ENCODE data around the gene JADE1. TPM values are rescaled to one million over a fixed set of nuclear protein-coding genes. Genes with fewer than 3 reads are reported as not detected.

The JADE1 gene
- total RNA-seq, 2 experiments from 2014 or later = 29.5 to 30.4 TPM

DNA sequence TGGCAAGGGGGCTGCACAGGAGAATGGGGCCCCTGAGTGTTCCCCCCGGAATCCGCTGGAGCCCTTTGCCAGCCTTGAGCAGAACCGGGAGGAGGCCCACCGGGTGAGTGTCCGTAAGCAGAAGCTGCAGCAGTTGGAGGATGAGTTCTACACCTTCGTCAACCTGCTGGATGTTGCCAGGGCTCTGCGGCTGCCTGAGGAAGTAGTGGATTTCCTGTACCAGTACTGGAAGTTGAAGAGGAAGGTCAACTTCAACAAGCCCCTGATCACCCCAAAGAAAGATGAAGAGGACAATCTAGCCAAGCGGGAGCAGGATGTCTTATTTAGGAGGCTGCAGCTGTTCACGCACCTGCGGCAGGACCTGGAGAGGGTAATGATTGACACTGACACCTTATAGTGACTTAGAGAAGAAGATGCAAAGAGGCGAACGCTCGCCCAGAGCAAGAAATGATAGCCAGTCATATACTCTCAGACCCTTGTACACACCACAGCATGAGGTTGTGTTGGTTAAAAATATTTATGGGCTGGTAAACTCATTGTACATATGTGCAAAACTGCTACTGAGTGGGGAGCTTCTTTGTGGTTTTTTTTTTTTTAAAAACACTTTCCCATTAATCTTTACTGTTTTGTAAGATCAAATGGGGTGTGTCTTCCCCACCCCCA lies 52.5 kb downstream of the JADE1 start:
- CTCF ChIA-PET = interaction anchor here (0.7 to 3.0 kb wide), 5 partner anchors 7 to 408 kb away, joined by 3 to 9 read pairs (median 3); no protein-coding TSS in a partner anchor
- POLR2A ChIA-PET = interaction anchor here (1.8 kb wide), 1 partner anchor 50 kb away, joined by 9 read pairs; no protein-coding TSS in a partner anchor

DNA sequence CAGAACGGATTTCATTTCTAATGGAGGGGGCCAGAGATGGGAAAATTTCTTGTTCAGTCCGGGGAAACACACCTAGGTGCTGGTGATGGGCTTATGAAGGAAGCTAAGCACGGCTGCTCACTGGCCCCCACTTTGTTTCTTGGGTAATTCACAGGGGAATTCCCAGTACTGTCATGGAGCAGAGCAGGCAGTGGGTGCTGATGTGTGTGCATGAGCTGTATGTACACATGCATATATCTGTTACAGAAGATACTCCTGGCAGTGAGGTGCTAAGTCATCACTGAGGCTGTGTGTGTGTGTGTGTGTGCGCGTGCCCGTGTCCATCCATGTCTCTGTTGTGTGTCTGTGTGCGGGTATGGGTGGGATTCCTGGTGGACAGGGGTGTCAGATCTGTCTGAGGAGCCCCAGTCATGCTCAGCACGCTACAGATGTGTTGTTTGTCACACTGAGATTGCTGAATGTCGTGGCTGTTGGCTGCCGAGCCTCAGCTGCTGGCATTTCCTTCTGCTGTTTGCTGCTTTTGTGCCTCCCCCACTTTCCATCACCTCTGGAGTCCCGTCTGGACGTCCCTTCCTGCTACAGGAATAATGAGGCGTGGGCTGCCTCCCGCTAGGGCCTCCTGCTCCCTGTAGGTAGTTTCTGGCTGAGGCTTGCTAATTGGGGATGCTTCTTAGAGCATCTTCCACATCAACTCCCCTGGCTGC lies 53.3 kb downstream of the JADE1 start:
- ChIA-PET CTCF (interaction anchor here (0.7 to 3.0 kb wide), 11 partner anchors 8 to 408 kb away, joined by 3 to 9 read pairs (median 3); no protein-coding TSS in a partner anchor), POLR2A (interaction anchor here (1.8 kb wide), 1 partner anchor 51 kb away, joined by 9 read pairs; no protein-coding TSS in a partner anchor)

DNA sequence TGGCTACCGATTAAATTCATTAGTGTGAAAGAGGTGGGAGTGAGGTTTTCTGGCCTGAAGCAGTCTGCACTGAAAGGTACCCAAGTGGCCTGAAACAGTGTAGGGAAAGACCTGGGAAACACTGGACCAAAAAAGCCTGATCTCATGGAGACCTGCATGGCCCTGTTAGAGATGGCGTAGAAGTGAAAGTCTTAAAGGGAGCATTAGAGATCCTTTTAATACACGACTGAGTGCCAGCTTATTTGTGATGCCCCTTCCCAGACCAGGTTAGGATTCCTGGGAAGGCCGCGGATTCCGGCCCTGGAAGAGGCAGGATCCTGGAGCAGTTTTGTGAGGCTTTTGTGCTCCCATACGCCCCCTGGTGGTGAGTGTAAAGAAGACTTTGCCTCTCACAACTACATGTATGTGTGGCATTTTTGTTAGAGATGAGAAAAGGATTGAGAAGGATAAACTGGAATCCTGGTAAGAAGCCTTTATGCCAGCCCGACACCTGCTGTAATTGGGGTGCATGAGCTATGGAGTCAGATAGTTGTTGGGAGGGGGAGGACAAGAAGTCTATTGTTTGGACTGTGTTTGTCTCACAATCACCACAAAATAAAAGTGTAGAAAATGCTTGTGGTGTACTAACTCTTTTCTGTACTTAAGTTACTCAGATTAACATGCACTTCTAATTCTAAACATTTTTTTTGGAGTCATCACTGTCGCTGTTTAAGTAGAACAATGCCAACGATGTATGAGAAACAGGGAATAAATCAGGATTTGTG lies 54.0 kb downstream of the JADE1 start:
- ChIA-PET CTCF (interaction anchor here (0.7 to 3.0 kb wide), 8 partner anchors 9 to 409 kb away, joined by 3 to 9 read pairs (median 3); no protein-coding TSS in a partner anchor), POLR2A (interaction anchor here (1.8 kb wide), 1 partner anchor 51 kb away, joined by 9 read pairs; no protein-coding TSS in a partner anchor)

DNA sequence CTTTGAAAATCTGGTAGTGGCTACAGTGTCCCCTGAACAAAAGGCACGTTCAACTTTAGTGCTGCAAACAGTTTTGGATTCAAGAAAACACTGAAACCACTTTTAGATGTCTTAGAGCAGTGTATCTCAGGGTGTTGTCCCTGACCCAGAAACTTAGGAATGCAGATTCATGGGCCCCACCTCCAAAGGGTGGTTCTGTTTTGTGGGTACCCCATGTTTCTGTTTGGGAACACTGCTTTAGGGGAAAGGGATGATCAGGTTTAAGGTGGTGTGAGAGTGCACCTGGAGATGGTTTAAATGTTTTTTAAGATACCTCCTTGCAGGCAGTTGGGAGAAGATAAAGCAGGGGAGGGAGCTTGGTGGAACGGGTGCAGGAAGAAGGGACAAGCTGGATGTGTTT lies 55.6 kb downstream of the JADE1 start:
- POLR2A ChIA-PET = no interaction called here
- CTCF ChIA-PET = no interaction called here

DNA sequence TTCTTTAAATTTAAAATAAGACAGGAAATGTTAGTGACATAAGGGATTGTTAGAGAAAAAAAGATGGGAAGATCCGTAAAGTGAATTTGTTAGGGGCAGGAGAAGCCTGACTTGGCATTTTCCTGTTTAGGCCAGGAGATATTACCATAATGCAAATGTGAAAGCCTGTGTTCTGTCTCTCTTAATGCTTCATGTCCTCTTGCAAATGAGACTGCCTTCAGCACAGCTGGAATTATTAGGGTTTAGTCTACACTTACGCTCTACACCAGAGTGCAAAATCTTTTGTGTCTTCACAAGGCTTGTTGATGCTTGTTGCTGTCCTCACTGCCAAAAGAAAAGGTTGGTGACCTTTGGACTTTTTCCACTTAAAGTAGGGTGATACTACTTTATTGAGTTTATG lies 56.8 kb downstream of the JADE1 start:
- POLR2A ChIA-PET = no interaction called here
- CTCF ChIA-PET = no interaction called here

DNA sequence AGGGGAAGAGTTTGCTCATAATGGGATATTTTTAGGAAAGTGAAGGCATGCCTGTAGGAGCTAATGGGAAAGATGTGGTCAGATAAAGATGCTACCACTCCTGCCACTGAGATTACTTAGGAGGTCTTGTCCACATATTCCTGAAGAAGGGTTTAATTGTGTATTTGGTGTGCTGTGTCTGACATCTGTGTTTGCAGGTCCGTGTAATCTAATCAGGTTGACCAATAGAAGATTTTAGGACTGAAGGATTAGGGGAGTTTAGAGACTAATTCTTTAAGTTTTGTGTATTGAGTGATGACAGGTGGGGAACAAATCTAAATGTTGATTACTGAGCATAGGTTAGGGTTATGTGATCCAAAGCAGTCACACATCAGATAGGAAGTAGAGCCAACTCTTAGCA lies 57.2 kb downstream of the JADE1 start:
- POLR2A ChIA-PET = no interaction called here
- CTCF ChIA-PET = interaction anchor here (0.5 kb wide), 1 partner anchor 114 kb away, joined by 3 read pairs; no protein-coding TSS in a partner anchor

DNA sequence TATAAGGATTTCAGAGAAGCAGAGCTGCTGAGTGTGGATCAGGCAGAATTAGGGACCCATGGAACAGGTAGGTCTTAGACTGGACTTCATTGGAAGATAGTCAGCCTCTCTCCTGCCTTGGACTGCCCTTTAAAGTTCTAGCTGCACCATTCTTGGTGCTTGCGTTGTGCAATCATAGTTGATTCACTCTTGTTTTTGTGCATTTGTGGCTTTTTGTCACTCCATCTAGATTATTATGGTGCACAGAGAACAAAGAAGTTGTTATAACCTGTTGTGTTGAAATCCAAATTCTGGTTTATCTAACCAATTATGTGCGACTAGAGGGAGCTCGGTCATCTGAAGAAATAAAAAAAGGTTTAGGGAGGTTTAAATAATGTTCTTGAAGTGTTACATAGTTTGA lies 59.3 kb downstream of the JADE1 start:
- ChIA-PET POLR2A (no interaction called here), CTCF (no interaction called here)

DNA sequence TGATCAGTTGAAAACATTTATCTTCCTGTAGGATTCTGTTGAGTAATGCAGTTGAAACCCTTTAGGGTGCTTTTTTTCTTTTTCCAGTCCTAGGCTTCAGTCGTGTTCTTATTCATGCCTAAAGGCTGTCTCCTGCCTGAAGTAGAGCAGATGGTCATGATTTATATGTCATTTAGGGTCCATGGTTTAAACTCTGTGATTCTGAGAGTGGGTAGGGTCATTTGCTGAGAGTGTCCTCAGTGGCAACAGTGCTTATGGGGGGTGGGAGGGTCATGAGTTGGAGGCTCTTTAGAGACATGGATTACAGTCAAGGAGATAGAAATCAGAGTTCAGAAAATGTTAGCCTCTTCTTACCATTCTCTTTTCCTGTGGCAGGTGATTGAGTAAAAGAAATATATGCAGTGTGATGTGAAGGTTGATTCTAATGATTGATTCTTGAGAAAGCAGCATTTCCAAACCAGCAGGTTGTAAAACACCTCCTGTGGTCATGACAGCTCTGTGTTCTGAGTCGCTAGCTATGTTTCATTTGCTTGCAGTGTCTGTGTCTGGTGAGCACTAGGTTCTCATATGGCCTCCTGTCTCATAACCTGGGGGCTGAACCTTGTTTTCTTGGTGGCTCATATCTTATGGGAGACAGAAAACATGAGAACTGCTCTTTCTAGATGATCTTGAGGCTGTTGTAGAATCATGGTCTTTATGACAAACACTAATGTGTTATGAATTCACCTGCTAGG lies 60.4 kb downstream of the JADE1 start:
- POLR2A ChIA-PET = no interaction called here

DNA sequence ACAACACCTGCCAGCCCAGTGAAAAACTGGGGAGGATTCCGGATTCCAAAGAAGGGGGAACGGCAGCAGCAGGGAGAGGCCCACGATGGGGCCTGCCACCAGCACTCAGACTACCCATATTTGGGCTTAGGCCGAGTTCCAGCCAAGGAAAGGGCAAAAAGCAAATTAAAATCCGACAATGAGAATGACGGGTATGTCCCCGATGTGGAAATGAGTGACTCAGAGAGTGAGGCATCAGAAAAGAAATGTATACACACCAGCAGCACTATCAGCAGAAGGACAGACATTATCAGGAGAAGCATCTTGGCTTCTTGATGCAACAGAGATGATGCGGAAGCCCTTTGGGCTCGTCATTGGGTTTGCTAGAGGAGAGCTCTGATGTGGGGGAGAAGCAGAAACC lies 62.4 kb downstream of the JADE1 start:
- POLR2A ChIA-PET = no interaction called here
- CTCF ChIA-PET = no interaction called here

More for the DNA sequence above, 60.4 kb downstream of the JADE1 start:
- CTCF ChIA-PET = no interaction called here

DNA sequence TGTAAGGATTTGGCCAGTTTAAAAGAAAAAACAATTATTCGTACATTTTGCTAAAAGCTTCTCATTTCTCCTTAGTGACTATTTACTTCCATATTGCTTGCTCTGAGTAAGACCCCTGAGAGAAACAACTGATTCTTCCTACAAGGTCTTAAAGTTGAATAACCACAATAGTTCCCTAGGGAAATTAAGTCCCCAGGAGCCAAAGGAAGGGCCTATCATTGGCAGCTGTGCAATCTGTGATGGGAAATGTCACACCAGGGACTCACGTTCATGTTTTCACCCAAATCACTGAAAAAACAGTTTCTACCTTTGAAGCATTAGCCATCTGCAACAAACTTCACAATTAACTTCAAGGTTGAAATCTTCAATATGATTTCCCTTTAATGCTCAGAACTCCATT lies 66.7 kb downstream of the JADE1 start:
- ChIA-PET CTCF (no interaction called here), POLR2A (no interaction called here)

DNA sequence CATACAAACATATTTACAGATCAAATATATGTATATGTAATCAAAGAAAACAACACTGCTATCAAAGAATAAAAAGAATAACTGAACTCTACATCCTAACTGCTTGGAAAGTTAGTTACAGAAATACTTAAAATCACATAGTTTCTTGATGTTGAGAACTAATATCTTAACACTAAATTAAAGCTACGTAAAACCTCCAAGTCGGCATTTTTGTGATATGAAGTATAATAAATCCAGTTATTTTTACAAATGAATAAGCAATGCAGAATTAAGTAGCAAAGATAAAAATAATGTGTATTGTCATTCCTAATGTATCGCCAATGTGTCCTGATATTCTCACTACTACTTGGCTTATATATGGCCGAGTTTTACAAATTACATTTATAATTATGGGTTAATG lies 68.4 kb downstream of the JADE1 start:
- POLR2A ChIA-PET = no interaction called here

DNA sequence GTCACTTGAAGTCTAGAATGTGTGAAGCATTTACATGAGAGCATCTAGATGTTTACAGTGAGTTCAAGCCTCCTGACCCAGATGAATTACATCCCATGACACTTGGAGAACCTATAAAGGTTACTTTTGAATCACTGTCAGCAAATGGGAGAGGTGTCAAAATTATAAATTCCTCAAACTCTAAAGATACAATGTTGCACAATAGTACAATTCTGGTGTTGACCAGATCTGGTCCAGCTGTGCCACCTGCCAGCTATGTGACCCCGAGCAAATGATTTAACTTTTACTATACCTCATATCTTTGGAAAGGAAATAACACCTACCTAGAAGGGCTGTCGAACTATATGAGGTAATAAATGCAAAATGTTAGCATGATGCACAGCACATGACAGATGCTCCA lies 69.8 kb downstream of the JADE1 start:
- POLR2A ChIA-PET = no interaction called here
- CTCF ChIA-PET = no interaction called here

More for the DNA sequence above, 68.4 kb downstream of the JADE1 start:
- CTCF ChIA-PET = no interaction called here

DNA sequence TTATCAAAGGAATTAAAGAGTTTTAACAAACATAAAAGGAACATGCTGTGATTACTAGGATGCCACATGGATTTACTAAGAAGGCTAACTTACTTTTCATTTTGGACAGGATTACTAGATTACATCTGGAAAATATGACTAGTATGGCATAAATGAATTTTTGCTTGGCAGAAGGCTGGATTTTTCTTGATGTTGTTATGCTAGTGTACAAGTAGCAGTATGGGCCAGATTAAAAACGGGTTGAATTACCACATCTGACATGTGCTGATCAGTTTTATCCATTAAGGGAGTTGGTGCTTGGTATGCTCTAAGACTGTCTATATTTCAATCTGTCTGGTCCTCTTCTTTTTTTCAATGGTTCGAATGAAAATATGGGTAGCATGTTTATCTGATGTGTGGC lies 70.5 kb downstream of the JADE1 start:
- POLR2A ChIA-PET = no interaction called here
- CTCF ChIA-PET = no interaction called here

DNA sequence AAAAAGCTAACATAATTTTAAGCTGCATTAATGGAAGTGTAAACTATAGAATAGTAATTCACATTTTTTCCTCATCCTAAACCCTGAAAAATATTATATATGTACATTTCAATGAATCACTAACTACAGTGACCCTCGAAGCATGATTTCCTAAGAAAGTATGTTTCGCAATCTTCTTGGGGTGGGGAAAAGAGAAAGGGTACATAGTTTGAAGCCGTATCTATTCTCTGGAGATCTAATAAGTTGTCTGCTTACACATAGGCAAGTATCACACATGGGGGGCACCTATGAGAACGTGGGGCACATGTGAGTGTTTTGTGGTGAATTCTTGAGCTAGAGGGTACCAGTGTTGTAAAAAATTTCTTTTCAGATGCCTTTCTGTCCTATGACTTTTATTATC lies 71.2 kb downstream of the JADE1 start:
- POLR2A ChIA-PET = no interaction called here
- CTCF ChIA-PET = no interaction called here

DNA sequence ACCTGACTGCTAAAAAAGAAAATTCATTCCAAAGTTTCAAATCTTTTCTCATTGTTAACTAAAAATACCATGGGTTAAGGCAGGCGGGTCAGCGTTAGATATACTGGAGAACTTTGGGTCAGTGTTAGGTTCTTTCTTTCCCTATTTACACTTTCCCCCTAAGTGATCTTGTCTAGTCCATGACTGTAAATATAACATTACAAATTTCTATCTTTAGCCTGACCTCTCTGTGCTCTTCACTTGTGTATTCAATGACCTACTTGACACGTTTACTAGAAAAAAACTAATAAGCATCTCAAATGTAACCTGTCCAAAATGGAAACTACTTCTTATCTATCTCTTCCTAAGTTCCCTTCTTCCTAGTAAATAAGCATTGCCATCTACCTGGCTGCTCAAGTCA lies 95.3 kb downstream of the JADE1 start:
- ChIA-PET CTCF (no interaction called here), POLR2A (no interaction called here)

DNA sequence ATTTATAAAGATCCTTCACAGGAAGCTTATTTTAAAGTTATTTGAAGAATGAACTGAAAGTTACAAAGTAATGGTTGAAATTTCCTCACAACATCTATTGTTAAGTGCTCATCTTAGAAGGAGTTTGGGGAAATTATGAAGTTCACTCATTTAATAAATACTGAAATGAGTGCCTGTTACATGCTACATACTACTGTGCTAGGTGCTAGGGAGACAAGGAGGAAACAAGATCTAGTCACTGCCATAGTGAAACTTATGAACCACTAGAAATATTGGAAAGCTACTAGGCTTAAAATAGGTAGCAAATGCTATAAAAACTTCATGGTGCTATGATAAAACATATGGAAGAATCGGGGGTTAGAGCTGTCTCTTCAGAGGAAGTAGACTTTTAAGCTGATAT lies 97.1 kb downstream of the JADE1 start:
- POLR2A ChIA-PET = no interaction called here
- CTCF ChIA-PET = no interaction called here

DNA sequence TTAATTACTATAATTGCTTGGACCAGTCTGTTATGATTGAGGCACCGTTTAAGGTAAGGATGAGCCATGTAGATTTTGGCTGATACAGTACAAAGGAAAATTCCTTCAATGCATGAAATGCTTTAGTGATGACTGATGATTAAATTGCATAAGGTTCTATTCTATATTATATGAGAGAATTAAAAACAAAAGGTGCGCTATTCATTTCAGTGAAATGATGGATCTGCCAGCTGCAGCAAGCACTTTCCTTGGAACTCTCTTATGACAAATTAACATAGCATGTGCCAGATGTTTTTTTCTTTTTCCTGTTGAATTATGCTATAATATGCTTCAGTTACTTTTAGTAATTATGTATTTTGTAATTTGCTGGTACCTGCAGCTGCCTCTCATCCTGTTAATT lies 98.5 kb downstream of the JADE1 start:
- ChIA-PET POLR2A (no interaction called here), CTCF (no interaction called here)

DNA sequence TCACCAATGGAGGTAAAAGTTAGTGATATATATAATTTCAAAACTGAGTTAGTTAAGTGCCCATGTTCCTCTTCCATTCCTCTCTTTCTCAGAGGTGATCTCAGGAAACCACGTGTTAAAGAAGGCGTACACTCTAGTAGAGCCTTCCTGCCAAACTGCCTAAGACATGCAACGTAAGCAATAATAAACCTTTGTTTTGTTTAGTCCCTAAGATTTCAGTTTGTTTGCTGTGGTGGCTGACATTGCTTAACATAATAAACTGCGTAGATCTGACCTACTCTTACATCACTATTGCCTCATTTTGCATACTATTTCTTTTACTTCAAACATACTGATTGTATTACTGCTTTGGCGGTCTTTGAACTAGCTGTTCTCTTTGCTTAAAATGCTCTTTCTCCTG lies 99.2 kb downstream of the JADE1 start:
- ChIA-PET CTCF (no interaction called here), POLR2A (no interaction called here)

DNA sequence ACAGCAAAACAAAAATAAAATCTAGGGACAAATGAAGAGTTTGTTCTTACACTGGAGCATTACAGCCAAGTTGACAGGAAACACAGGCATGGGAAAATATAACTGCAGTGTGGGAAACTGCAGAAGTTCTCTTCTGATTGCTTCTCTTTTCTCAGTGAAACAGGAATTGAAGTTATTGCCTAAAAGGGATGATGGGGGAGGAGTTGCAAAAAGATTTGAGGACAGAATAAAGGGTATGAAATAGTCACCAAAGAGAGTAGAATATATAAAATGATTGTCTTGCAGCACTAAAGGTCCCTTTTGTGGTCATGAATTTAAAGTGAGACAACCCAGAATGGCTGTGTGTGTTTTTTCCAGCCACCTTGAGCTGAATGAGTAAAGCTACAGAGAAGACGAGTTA lies 103.7 kb downstream of the JADE1 start:
- ChIA-PET POLR2A (no interaction called here), CTCF (interaction anchor here (0.6 kb wide), 1 partner anchor 254 kb away, joined by 5 read pairs; no protein-coding TSS in a partner anchor)

DNA sequence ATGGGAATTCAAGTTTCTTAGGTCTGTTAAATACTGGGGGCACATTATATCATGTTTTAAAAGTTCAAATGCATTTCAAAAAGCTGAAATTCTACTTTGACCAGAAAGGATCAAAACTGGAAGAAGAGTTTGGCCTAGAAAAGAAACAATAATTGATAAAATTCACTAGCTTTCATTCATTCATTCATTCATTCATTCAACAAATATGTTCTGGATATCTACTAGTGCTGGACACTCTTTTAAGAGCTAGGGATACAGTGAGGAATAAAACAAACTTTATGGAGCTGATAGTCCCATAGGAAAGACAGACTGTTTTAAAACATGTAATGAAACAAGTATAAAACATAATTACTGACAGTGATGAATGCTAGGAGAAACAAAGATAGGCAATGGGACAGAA lies 106.0 kb downstream of the JADE1 start:
- CTCF ChIA-PET = no interaction called here
- POLR2A ChIA-PET = no interaction called here

Data from activated CD8-positive, alpha-beta memory T cell treated with anti-CD3 and anti-CD28 coated beads for 36 hours (primary cell).